Measurements from ENCODE around the gene ZNHIT6.
A peak's percentile ranks its signal among the peaks of the same experiment; 100 is the strongest.
"Not testable (repeated sequence)": the region's sequence is repeated elsewhere in the genome, so short reads cannot be mapped to it uniquely, and the experiment has no call there.

ZNHIT6 gene

GRCh38 chr1:85707990-85708828 lies at the start of gene ZNHIT6:
TSS of gene ZNHIT6 (minus strand) at chr1:85708433. CDS start at chr1:85708284, 149 bp downstream.
- DNase-seq (ENCODE audit: low read depth in 3 of 3, low spot score in 1 of 3): peak; percentile 60 to 66 (median 64)

GRCh38 chr1:85756864-85757263 lies 48.6 kb upstream of the ZNHIT6 start:
- no peak for DNase-seq (ENCODE audit: low read depth in 3 of 3, low spot score in 1 of 3)

- DNase-seq (ENCODE audit: low read depth in 3 of 3, low spot score in 1 of 3): no peak
Measured at GRCh38 chr1:85748120-85748519, 39.9 kb upstream of the ZNHIT6 start.

- DNase-seq (ENCODE audit: low read depth in 3 of 3, low spot score in 1 of 3): no peak
Measured at GRCh38 chr1:85746777-85747176, 38.5 kb upstream of the ZNHIT6 start.

GRCh38 chr1:85743814-85744213 lies 35.6 kb upstream of the ZNHIT6 start:
- DNase-seq (ENCODE audit: low read depth in 3 of 3, low spot score in 1 of 3): no peak

GRCh38 chr1:85734931-85735330 lies 26.7 kb upstream of the ZNHIT6 start:
- DNase-seq (ENCODE audit: low read depth in 3 of 3, low spot score in 1 of 3): no peak

- no peak for DNase-seq (ENCODE audit: low read depth in 3 of 3, low spot score in 1 of 3)
Measured at GRCh38 chr1:85718678-85719340, 10.6 kb upstream of the ZNHIT6 start.

- not testable (repeated sequence) for DNase-seq (ENCODE audit: low read depth in 3 of 3, low spot score in 1 of 3)
Measured at GRCh38 chr1:85714418-85715114, 6.3 kb upstream of the ZNHIT6 start.

GRCh38 chr1:85708829-85709227 lies 595 bp upstream of the ZNHIT6 start:
- DNase-seq (ENCODE audit: low read depth in 3 of 3, low spot score in 1 of 3): no peak

- DNase-seq (ENCODE audit: low read depth in 3 of 3, low spot score in 1 of 3): no peak
Measured at GRCh38 chr1:85707267-85707989, 805 bp downstream of the ZNHIT6 start.

- DNase-seq (ENCODE audit: low read depth in 3 of 3, low spot score in 1 of 3): no peak
Measured at GRCh38 chr1:85705940-85706339, 2.3 kb downstream of the ZNHIT6 start.

- no peak for DNase-seq (ENCODE audit: low read depth in 3 of 3, low spot score in 1 of 3)
Measured at GRCh38 chr1:85700422-85700821, 7.8 kb downstream of the ZNHIT6 start.

GRCh38 chr1:85697895-85698294 lies 10.3 kb downstream of the ZNHIT6 start:
- DNase-seq (ENCODE audit: low read depth in 3 of 3, low spot score in 1 of 3): no peak

- no peak for DNase-seq (ENCODE audit: low read depth in 3 of 3, low spot score in 1 of 3)
Measured at GRCh38 chr1:85692730-85693314, 15.4 kb downstream of the ZNHIT6 start.

GRCh38 chr1:85689775-85690404 lies 18.3 kb downstream of the ZNHIT6 start:
- DNase-seq (ENCODE audit: low read depth in 3 of 3, low spot score in 1 of 3): no peak

GRCh38 chr1:85683292-85684025 lies 24.8 kb downstream of the ZNHIT6 start:
- no peak for DNase-seq (ENCODE audit: low read depth in 3 of 3, low spot score in 1 of 3)

- DNase-seq (ENCODE audit: low read depth in 3 of 3, low spot score in 1 of 3): no peak
Measured at GRCh38 chr1:85681087-85681486, 27.1 kb downstream of the ZNHIT6 start.

- no peak for DNase-seq (ENCODE audit: low read depth in 3 of 3, low spot score in 1 of 3)
Measured at GRCh38 chr1:85678193-85678592, 30.0 kb downstream of the ZNHIT6 start.

GRCh38 chr1:85677656-85678055 lies 30.6 kb downstream of the ZNHIT6 start:
- no peak for DNase-seq (ENCODE audit: low read depth in 3 of 3, low spot score in 1 of 3)

Data from stimulated activated CD4-positive, alpha-beta T cell treated with anti-CD3 and anti-CD28 coated beads, TNF-alpha, amount 100 ng/mL, for 1 hour (primary cell).